OCI-LY1 (cell line): ENCODE measurements around the gene SH3D19.

Experiments
- EZH2 ChIP-seq: fragments of 200-600 bp; sonication (generic), shearing (Covaris generic); IDR thresholded peaks from 2 replicates; pipeline ENCODE4 v1.8.0; 2017; ENCODE audit warnings: borderline replicate concordance, mixed run types, mild to moderate bottlenecking, antibody characterized with exemption, low read length, moderate library complexity, mixed read lengths
- TF ChIP-seq, protein P1 (sequence below): fragments of 200-600 bp; sonication (generic), shearing (Covaris generic); IDR thresholded peaks from 2 replicates; pipeline ENCODE4 v1.5.1; 2017; ENCODE audit warnings: mild to moderate bottlenecking, antibody characterized with exemption, low read length, moderate library complexity, mixed read lengths

DNA sequence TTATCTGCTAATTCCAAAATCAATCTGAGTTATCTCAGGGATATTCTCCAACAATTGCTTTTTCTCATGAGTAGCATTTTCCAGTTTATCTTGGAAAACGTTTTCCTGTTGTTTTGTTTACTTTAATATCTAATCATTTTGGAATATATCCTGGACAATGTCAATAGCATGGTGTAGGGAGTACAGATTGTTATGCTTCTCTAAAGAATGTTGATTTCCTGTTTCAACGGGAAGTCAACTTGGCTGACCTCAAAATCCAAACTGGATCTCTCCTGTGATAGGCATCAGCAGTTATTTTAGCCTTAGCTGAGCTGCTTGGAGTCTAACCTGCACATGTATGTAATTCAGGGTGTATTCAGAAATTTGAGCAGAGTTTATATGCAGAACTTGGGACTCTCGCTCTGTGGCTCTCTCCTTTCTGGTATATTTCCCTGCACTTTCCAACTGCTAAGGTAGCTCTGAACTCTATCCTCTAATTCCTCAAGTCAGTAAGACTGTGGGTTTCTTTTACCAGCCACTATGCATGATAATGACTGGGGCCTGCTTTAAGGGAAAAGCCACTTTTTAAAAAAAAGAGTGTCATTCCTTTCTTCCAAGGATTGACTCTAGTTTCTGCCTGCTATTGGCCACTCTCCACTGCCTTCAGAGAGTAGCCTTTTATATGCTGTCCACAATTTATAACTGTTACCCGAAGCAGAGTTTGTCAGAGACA, 40.7 kb downstream of the SH3D19 start:
- TF ChIP-seq, protein P1, sequence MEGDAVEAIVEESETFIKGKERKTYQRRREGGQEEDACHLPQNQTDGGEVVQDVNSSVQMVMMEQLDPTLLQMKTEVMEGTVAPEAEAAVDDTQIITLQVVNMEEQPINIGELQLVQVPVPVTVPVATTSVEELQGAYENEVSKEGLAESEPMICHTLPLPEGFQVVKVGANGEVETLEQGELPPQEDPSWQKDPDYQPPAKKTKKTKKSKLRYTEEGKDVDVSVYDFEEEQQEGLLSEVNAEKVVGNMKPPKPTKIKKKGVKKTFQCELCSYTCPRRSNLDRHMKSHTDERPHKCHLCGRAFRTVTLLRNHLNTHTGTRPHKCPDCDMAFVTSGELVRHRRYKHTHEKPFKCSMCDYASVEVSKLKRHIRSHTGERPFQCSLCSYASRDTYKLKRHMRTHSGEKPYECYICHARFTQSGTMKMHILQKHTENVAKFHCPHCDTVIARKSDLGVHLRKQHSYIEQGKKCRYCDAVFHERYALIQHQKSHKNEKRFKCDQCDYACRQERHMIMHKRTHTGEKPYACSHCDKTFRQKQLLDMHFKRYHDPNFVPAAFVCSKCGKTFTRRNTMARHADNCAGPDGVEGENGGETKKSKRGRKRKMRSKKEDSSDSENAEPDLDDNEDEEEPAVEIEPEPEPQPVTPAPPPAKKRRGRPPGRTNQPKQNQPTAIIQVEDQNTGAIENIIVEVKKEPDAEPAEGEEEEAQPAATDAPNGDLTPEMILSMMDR = no peak
- no peak for TF ChIP-seq EZH2
